GM19395 (cell line): ENCODE measurements around the gene RCOR2.

Experiments used
- ATAC-seq: cut with Tn5 transposase; IDR thresholded peaks from one replicate; pipeline ENCODE4 v1.9.1; 2021; ENCODE audit warnings: mild to moderate bottlenecking, moderate library complexity; ENCODE audit not compliant: unreplicated experiment

RCOR2 gene

DNA sequence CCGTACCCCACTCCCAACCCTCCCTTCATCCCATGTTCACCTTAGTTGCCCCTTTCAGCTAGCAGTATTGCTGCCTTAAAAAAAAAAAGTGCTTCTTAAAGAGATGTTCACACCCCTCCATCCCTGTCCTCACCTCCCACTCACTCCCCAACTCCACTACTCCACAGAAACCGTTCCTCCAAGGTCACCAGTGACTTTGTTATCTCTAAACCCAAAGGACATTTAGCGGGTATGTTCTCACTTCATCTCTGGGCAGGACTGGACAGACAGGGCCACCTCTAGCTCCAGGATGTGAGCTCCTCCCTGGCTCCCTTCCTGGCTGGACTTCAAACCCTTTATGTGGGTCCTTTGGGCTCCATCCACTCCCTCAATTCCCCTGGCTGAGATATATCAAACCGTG is 6.4 kb upstream of the RCOR2 start:
- no peak for ATAC-seq

DNA sequence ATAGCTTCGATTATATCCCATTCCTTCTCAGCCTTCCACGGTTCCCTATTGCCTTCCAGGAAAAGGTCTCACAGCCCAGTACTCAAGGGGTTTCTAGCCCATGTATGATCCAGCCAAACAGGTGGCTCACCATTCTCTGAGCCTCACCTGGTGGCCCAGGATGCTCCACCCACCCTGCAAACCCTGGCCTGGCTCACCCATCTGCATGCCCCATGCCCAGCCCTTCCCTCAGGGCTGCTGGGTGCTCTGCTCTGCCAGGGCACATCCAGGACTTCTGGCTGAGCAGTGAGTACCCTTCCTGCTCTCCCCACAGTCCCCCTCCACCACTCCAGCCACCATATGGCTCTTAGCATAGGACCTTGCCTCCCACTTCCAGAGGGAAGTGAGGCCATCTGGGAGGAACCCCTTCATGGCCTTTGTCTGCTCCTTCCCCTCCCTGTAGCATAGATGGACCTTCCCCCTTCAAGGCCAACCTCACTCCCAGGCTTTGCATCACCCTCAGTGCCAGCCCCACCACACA is 5.8 kb upstream of the RCOR2 start:
- ATAC-seq: no peak

DNA sequence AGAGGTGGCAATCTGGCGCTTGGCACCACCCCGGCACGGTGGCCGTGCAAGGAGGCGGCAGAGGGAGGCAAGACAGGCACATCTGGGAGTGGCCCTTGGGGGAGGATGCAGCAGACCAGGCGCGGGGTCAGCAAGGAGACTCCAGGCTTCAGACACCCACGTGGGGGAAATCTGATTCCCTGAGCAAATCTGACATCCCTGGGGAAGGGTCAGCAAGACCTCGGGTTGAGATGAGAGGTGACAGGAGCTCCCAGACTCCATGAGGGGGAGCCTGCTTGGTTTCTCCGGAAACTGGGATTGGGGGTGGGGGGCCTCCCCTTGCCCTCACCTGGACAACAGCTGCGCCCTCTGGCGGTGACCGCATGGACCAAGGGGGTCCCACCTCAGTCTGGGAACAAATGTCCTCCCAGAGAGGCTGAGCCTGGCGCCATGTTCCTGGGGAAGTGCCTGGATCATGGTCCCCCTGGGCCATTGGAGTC is 4.0 kb upstream of the RCOR2 start:
- no peak for ATAC-seq

DNA sequence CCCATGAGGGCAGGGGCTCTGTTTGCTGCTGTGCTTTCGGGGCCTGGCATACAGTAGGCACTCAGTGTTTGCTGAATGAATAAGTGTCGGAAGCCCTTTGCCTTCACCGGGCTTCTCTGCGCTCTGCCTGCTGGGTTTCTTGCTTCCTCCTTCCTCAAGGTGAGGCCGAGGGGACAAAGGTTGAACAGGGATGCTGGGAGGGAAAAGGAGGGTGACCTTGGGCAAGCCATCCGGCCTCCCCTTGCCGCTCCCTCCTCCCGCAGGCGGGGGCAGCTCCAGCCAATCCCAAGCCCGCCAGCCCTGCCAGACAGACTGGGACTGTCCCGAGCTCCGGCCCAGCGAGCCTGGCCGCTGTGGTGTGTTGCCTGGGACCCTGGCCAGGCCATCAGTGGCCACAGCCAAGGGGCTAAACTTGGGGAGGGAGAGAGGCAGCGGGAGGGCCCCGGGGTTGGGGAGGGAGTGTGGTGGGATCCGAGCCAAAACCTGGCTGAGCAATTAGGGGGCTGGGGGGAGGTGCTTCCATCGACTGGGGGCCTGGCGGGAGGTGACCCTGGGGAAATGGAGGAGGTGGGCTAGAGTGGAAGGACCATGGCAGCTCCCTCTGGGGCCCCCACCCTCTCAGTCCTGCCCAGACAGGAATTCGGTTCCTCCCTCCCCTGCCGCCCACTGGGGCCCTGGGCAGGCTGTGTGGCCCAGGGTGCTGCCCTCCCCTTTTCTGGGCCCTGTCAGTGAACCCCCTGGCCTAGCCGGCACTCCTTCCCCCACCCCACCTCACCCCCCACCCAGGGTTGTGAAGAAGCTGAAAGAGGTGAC is 3.4 kb upstream of the RCOR2 start:
- ATAC-seq: no peak

DNA sequence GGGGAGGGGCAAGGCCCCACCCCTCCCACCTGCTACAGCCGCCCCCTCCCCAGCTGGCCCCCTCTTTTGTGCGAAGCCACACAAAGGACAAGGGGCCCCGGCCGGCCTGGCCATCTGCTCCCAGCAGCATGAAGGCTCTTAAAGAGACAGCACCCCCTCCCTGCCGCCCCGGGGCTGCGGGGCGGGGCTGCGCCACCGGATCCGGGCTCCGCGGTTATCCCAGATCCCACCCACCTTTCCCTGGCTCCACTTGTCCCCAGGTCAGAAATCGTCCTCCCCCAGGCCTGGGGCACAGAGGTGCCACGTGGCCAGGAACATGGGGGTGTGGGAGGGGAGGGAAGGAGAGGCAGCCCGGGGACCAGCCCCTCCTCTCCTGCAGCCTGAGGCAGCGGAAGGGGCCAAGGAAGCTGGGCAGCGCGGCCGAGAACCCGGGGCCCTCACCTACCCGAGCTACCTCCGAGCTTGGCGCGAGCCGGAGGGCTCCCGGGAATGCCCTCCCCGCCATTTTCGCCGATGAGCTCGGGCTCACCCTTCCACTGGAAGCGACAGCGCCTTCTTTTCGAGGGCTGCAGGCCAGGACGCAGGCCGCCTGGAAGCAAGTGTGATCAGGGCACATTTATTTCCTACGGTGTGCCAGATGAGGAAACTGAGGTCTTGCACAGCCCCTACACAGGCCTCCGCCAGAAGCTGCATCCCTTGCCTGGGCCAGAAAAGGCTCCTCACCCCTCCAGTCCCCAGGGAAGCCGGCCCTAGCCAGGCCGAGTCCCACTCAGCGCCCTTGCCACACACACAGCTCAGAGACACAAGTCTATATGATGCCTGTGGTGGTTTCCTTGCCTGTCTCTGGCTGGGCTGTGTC is 2.5 kb upstream of the RCOR2 start:
- ATAC-seq: no peak

GRCh38 chr11:63918507-63919191 is 1.7 kb upstream of the RCOR2 start:
- ATAC-seq: no peak

DNA sequence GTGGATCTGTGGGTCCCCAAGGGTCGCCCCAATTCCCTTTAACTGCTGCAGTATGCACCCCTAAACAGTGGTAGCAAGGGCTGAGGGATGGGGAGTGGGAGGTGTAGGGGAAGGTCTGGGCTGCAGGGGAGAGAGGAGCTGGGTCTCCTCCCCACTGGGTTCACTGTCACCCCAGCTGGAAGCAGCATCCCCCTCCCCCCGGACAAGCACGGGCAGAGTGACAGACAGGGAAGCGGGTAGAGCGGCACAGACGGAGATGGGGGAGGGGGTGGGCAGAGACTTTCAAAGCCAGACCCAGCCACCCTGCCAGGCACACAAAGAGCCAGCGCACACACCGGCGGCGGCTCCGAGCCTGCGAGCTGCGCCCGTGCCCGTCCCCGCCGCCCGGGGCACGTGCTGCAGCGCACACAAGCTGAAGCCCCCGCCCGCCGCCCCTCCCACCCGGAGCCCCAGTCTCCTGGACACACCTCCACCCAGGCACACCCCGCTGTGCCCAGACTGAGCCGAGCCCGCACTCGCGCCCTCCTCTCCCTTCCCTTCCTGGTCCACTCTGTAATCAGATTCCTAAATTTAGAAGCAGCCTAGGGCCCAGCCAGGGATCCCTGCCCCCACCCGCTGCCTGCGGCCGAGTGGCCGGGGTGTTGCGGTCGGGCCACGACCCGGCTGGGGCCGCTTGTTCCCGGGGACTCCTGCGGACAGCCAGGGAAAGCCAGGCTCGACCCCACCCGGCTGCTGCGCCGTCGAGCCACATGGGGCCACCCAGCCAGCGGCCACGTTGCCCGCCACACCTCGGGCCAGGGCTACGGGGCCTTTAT is 935 bp upstream of the RCOR2 start:
- ATAC-seq: no peak

DNA sequence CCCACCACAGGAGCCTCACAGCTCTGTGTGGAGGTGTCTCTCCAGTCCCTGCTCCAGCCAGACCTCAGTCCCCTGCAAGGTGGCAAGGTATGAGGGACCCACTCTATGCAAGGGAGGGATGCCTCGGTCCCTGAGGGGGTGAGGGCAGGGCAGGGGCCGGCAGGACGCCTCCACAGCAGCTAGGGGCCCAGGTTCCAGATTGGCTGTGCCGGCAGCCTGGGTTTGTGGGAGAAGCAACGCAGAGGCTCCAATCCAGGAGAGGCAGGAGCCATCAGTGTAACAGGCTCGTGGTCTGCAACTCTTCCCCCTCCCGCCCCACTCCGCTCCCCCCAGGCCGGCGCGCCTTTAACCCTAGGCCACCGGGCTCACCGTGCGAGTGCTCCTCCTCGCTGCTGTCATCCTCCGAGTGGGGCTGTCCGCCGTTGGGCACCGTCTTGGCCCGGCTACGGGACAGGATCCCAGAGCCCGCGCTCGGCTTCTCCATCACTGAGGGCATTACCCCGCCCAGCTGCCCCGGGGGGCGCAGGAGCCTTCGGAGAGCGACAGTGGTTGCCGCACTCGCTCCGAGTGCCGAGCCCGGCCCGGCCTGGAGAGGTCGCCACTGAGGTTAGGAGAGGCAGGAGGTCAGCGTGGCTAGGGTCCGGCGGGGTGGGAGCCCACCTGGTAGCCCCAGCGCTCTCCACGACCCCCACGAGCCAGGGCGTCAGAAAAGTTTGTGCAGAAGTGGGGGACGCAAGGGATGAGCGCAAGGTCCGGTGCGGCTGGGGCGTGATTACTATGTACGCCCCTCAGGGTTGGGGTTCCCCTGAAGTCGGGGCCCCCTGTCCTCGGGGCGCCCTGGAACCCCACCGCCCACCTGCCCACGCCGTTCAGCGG is 765 bp downstream of the RCOR2 start:
- ATAC-seq: no peak

DNA sequence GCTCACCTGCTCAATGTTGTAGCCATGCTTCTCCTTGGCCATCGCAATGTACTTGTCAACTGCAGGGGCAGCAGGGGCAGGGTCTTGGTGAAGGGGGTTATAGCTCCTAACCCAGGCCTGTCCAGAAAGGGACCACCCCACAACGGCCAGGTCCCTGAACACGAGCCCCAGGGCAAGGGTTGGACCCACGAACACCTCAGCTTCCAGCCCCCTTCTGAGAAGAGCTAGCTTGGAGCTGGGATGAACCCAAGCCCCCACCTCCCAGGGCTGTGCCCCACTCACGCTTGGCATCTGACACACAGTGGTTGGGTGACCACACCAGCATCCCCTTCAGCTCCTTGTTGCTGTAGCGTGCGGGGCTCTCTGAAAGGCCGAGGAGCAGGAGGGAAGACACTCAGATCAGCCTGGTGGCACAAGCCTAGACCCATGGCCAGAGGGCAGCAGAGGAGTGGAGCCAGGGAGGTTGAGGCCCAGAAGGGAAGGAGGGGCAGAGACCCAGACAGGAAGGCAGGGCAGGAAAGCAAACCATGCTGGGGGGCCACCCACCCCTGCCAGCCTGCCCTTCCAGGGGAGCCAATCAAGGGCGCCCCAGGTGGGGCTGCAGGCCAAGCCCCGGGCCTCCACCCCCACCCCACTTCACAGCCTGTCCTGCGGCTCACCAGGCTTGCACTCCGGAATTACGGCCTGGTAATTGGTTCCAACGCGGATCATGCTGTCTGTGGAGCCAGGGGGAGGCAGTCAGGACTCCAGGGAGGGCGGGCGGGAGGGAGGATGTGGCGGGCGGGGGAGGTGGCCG is 1.9 kb downstream of the RCOR2 start:
- no peak for ATAC-seq

DNA sequence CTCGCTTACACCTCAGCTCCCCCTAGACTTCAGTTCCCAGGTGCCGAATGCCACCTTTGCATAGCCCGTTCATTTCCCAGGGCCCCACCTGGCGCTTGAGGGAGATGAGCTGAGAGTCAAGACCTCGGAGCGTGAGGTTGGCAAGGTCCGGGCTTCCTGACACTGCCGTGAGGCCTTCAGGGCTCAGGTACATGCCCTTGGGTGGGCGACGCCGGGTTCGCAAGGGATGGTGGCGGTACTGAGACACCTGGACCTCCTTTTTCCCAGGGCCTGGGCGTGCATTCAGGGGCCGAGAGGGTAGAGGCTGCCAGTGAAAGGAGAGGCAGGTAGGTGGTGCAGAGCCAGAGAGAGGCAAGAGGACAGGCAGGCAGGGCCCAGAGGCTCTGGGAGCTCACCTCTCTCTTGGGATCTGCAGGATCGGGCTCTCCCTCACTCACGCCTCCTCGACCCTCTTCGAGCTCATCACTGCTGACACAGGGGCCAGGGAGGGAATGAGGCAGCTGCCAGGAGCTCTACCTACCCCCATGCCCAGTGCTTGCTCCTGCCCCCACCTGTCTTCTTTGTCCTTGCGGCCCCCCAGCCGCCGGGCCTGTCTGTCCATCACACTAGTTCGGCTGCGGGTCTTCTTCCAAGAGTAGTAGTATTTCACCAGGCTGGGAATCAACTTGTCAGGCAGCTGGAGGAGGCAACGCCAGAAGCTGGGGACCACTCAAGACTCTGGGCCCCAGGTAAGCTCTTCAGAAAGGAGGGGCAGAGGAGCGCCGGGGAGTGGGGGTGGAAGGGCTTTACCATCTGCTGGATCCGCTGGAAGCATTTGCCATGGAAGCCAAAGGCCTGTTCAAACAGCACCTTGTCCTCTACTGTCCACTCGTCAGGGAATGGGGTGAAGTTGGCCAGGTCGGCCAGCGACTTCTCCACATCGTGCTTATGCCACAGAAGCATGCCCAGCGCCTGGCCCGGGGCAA is 2.8 kb downstream of the RCOR2 start:
- ATAC-seq: no peak

DNA sequence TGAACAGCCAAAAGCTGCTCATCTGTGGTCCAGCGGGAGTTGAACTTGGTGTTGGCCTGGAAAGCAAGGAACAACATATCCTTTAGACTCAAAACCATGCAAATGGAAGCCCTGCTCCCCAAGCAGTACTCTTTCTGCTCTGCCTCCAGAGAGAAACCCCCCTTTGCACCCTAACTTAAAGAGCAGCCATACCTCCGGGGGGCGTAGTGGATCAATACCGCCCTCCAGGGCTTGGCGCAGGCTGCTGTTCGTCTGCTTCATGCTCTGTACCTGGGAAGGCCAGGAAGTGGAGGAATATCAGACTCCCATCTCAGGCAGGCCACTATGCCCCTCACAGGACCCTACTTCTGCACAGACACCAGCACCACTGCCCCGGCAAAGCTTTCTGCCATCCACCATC is 4.3 kb downstream of the RCOR2 start:
- no peak for ATAC-seq

DNA sequence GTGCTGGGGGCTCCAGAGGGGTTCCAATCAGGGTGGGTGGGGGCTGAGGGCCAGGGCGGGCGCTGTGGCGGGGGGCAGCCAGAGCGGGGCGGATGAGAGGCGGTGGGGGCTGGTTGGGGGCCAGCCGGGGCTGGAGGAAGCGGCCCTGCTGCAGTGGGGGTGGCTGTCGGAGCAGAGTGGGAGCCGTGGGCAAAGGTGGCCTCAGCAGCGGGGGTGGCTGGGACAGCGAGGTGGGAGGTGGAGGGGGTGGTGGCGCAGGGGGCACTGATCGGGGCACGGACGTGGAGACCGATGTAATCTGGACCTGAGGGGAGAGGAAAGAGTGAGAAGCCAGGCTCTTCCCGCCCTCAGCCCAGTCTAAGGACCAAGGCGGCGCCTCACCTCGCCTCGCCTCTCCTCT is 5.1 kb downstream of the RCOR2 start:
- ATAC-seq: no peak

- no peak for ATAC-seq
These were observed 5.5 kb downstream of the RCOR2 start for GRCh38 chr11:63911440-63911839.

DNA sequence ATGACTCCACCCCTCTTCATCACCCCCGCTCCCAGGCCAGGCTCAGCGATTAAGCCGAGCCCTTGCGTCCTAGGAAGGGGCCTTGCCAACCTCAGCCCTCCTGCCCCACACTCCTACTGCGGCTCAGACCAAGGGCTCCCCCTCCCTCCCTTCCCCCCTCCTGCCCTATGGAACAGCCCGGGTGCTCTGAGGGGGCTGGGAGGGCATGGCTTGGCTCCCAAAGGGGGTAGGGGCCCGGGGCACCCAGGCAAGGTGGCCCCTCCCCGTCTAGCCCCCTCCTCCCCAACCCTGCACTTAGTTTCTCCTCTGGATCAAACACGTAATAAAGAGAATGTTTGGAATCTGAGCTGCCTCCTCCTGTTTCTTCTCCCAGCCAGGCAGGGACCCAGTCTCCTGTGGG is 6.3 kb downstream of the RCOR2 start:
- no peak for ATAC-seq

GRCh38 chr11:63909591-63910506 is 7.1 kb downstream of the RCOR2 start:
- no peak for ATAC-seq

DNA sequence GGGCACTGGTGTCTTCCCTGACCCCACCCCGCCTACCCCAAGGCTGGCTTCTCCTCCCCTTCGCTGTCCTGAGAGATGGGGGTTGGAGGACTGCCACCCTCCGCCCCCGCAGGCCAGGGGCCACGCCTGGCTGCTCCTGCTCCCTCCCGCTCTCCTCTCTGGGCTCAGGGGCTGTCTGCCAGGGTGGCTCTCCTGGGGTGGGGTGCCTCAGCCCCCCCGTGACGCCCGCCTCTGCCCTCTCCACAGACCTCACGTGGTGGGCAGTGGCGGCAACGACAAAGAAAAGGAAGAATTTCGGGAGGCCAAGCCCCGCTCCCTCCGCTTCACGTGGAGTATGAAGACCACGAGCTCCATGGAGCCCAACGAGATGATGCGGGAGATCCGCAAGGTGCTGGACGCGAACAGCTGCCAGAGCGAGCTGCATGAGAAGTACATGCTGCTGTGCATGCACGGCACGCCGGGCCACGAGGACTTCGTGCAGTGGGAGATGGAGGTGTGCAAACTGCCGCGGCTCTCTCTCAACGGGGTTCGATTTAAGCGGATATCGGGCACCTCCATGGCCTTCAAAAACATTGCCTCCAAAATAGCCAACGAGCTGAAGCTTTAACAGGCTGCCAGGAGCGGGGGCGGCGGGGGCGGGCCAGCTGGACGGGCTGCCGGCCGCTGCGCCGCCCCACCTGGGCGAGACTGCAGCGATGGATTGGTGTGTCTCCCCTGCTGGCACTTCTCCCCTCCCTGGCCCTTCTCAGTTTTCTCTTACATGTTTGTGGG is 8.1 kb downstream of the RCOR2 start:
- ATAC-seq: no peak
